HG03460 (cell line): Measurements from ENCODE around the gene DDIAS.
"Not testable (repeated sequence)": the region's sequence is repeated elsewhere in the genome, so short reads cannot be mapped to it uniquely, and the experiment has no call there.

ENCODE experiments used
- ATAC-seq: cut with Tn5 transposase; IDR thresholded peaks from one replicate; pipeline ENCODE4 v1.9.1; 2021; ENCODE audit not compliant: unreplicated experiment

Gene DDIAS

GRCh38 chr11:82901165-82901921, at the start of gene DDIAS:
Gene DDIAS, plus strand, starts transcription at chr11:82901736. Its CDS starts 13,003 bp downstream, at chr11:82914739.
- ATAC-seq = peak; percentile 71

- ATAC-seq = no peak
Measured at GRCh38 chr11:82854242-82854641, 47.3 kb upstream of the DDIAS start.

GRCh38 chr11:82854916-82855315, 46.6 kb upstream of the DDIAS start:
- ATAC-seq = not testable (repeated sequence)

GRCh38 chr11:82855616-82856015, 45.9 kb upstream of the DDIAS start:
- no peak for ATAC-seq

- no peak for ATAC-seq
Measured at GRCh38 chr11:82857145-82857544, 44.4 kb upstream of the DDIAS start.

GRCh38 chr11:82858133-82858532, 43.4 kb upstream of the DDIAS start:
- no peak for ATAC-seq

- ATAC-seq = no peak
Measured at GRCh38 chr11:82858556-82859091, 42.9 kb upstream of the DDIAS start.

- no peak for ATAC-seq
Measured at GRCh38 chr11:82859750-82860149, 41.8 kb upstream of the DDIAS start.

- no peak for ATAC-seq
Measured at GRCh38 chr11:82862379-82862778, 39.2 kb upstream of the DDIAS start.

- ATAC-seq = no peak
Measured at GRCh38 chr11:82863209-82863608, 38.3 kb upstream of the DDIAS start.

- no peak for ATAC-seq
Measured at GRCh38 chr11:82864268-82864667, 37.3 kb upstream of the DDIAS start.

GRCh38 chr11:82865841-82866240, 35.7 kb upstream of the DDIAS start:
- ATAC-seq = no peak

- ATAC-seq = peak; percentile 49
Measured at GRCh38 chr11:82867495-82868082, 33.9 kb upstream of the DDIAS start.

- ATAC-seq = no peak
Measured at GRCh38 chr11:82869657-82870056, 31.9 kb upstream of the DDIAS start.

- no peak for ATAC-seq
Measured at GRCh38 chr11:82871646-82872045, 29.9 kb upstream of the DDIAS start.

- ATAC-seq = no peak
Measured at GRCh38 chr11:82872377-82873150, 29.0 kb upstream of the DDIAS start.

- ATAC-seq = no peak
Measured at GRCh38 chr11:82873919-82874333, 27.6 kb upstream of the DDIAS start.

GRCh38 chr11:82874646-82875523, 26.7 kb upstream of the DDIAS start:
- ATAC-seq = no peak

GRCh38 chr11:82883853-82884252, 17.7 kb upstream of the DDIAS start:
- no peak for ATAC-seq

- no peak for ATAC-seq
Measured at GRCh38 chr11:82889133-82890001, 12.2 kb upstream of the DDIAS start.
